22Rv1 (cell line): ENCODE results near the gene FAT1.

ENCODE experiments used
- CTCF ChIP-seq: fragments of 450-650 bp; IDR thresholded peaks from 2 replicates; pipeline ENCODE4 v1.5.1; 2017; ENCODE audit warnings: mild to moderate bottlenecking
- ZFX ChIP-seq: fragments of 450-650 bp; IDR thresholded peaks from 2 replicates; pipeline ENCODE4 v1.6.1; 2017; ENCODE audit warnings: antibody characterized with exemption, borderline replicate concordance

GRCh38 chr4:186757696-186758355, 34.2 kb upstream of the FAT1 start:
- TF ChIP-seq CTCF: no peak
- TF ChIP-seq ZFX: no peak
